KMS-11 (cell line): Measurements from ENCODE around the gene GOT1.

ENCODE experiments used
- H2AFZ ChIP-seq: fragments of 200-600 bp; sonication (generic); 2 replicates; pipeline ENCODE4 v1.6.1; 2016; ENCODE audit warnings: antibody characterized with exemption, mixed run types, low read depth
- H3K27ac ChIP-seq: fragments of 200-600 bp; sonication (generic); 2 replicates; pipeline ENCODE4 v1.6.1; 2016; ENCODE audit warnings: mild to moderate bottlenecking, mixed run types
- H3K27me3 ChIP-seq: fragments of 200-600 bp; sonication (generic); 2 replicates; pipeline ENCODE4 v1.6.1; 2017; ENCODE audit warnings: mild to moderate bottlenecking, low read depth, mixed run types, moderate library complexity; ENCODE audit not compliant: insufficient read depth
- H3K36me3 ChIP-seq: fragments of 200-600 bp; sonication (generic); 2 replicates; pipeline ENCODE4 v1.6.1; 2017; ENCODE audit warnings: mild to moderate bottlenecking, mixed run types; ENCODE audit not compliant: insufficient read depth
- H3K4me1 ChIP-seq: fragments of 200-600 bp; sonication (generic); 2 replicates; pipeline ENCODE4 v1.6.1; 2016; ENCODE audit warnings: mild to moderate bottlenecking, low read depth, mixed run types; ENCODE audit not compliant: poor library complexity, severe bottlenecking
- H3K4me2 ChIP-seq: fragments of 200-600 bp; sonication (generic); 2 replicates; pipeline ENCODE4 v1.7.0; 2016; ENCODE audit warnings: mild to moderate bottlenecking, mixed run types
- H3K4me3 ChIP-seq: fragments of 200-600 bp; sonication (generic); IDR thresholded peaks from 2 replicates; pipeline ENCODE4 v1.6.1; 2017; ENCODE audit warnings: low read depth, low read length, mixed read lengths; ENCODE audit not compliant: insufficient read depth
- H3K79me2 ChIP-seq: fragments of 200-600 bp; sonication (generic); 2 replicates; pipeline ENCODE4 v1.6.1; 2016; ENCODE audit warnings: low read depth, mixed run types; ENCODE audit not compliant: insufficient read depth
- H3K9ac ChIP-seq: fragments of 200-600 bp; sonication (generic); 2 replicates; pipeline ENCODE4 v1.6.1; 2016; ENCODE audit warnings: mild to moderate bottlenecking, mixed run types
- H4K20me1 ChIP-seq: fragments of 200-600 bp; sonication (generic); 2 replicates; pipeline ENCODE4 v1.6.1; 2016; ENCODE audit warnings: mild to moderate bottlenecking, mixed run types; ENCODE audit not compliant: insufficient read depth
- TF ChIP-seq, protein P1 (sequence below): fragments of 200-600 bp; sonication (generic); conservative IDR thresholded peaks from 2 replicates; pipeline ENCODE4 v1.6.1; 2017; ENCODE audit warnings: low read depth, mild to moderate bottlenecking, antibody characterized with exemption, low read length, moderate library complexity, mixed read lengths

GOT1 gene

DNA sequence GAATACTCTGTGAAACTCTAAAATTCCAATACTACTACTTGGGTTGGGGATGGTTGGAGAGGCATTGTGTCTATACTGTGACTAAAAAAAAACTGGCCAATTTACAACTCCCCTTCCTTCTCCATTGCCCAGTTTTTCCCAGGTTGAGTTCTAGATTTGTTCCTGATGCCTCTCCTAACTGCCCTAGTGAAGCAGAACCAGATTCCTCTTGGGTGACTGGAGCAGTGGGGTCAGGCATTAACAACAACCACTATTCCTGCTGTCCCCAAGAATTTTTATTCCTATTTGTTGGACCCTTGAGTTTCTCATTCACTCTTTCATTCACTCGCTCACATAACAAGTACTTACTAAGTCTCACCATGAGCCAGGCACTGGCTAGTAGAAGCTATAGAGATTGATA lies 5.8 kb downstream of the GOT1 start:
- no peak overlapping the region for H3K9ac ChIP-seq
- no peaks in the 10 kb centered on the region for H4K20me1 ChIP-seq
- TF ChIP-seq, protein P1, sequence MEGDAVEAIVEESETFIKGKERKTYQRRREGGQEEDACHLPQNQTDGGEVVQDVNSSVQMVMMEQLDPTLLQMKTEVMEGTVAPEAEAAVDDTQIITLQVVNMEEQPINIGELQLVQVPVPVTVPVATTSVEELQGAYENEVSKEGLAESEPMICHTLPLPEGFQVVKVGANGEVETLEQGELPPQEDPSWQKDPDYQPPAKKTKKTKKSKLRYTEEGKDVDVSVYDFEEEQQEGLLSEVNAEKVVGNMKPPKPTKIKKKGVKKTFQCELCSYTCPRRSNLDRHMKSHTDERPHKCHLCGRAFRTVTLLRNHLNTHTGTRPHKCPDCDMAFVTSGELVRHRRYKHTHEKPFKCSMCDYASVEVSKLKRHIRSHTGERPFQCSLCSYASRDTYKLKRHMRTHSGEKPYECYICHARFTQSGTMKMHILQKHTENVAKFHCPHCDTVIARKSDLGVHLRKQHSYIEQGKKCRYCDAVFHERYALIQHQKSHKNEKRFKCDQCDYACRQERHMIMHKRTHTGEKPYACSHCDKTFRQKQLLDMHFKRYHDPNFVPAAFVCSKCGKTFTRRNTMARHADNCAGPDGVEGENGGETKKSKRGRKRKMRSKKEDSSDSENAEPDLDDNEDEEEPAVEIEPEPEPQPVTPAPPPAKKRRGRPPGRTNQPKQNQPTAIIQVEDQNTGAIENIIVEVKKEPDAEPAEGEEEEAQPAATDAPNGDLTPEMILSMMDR = no peak
- H3K36me3 ChIP-seq = no peaks in the 10 kb centered on the region
- no peak overlapping the region for H3K4me3 ChIP-seq
- H3K27ac ChIP-seq = no peak overlapping the region
- no peaks in the 10 kb centered on the region for H3K27me3 ChIP-seq
- H3K4me2 ChIP-seq = no peak overlapping the region
- H2AFZ ChIP-seq = no peak overlapping the region
- H3K4me1 ChIP-seq = peaks cover 21% of the 10 kb centered on the region
- H3K79me2 ChIP-seq = peaks cover 25% of the 10 kb centered on the region

DNA sequence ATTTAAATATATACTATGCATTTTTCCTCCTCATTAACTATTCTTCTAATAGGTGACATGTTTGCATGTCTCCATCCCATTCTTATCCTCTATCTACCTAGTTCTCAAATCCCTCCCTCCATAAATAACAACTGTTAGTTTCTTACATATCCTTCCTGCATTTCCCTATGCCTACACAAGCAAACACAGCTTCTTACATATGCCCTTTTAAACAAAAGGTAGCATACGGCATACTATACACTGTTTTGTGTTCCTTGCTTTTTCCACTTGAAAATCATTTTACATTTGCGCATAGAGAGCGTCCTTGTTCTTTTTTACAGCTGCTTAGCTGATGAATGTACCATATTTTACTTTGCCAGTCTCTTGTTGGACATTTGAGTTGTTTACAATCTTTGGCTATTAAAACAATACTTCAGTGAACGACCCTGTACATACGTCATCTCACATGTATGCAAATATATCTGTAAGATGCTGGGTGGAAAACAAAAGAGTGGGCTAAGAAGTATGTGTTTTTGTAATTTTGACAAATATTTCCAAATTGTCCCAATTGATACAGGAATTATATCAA lies 7.8 kb downstream of the GOT1 start:
- H3K4me3 ChIP-seq = no peak overlapping the region
- H2AFZ ChIP-seq = no peak overlapping the region
- no peaks in the 10 kb centered on the region for H3K27me3 ChIP-seq
- H3K4me1 ChIP-seq = peaks cover 12% of the 10 kb centered on the region
- no peaks in the 10 kb centered on the region for H3K36me3 ChIP-seq
- H3K27ac ChIP-seq = no peak overlapping the region
- H3K4me2 ChIP-seq = no peak overlapping the region
- H4K20me1 ChIP-seq = no peaks in the 10 kb centered on the region
- TF ChIP-seq, protein P1 = no peak
- H3K9ac ChIP-seq = no peak overlapping the region
- H3K79me2 ChIP-seq = peaks cover 5% of the 10 kb centered on the region; the same call in 1 of the 2 replicates

DNA sequence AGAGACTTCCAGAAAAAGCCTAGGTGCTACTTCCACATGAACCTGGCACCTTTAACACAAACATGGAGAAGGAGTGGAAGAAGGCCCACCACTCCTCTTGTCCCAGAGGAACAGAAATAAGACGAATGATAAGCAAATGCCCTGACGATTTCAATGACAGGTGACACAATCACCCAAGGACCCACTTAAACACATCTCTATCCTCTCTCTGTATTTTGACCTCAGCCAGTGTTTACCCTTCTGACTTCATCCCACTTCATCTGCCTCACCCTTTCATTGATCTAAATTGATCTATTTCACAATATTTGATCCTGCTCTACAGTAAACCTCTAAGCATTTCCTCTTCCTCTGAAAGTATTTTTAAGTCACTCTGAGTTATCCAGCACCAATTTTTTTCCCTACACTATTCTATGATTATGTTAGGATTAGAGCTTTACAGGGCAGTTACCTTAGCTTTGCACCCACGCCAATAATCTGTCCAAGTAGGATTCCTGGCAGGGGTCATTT lies 9.1 kb downstream of the GOT1 start:
- Histone ChIP-seq H3K27me3 (no peaks in the 10 kb centered on the region), H3K79me2 (0 out of 2 replicates have a peak, but pooled peaks cover under 1% of the 10 kb centered on the region), H3K36me3 (no peaks in the 10 kb centered on the region), H3K9ac (no peak overlapping the region), H3K4me2 (no peak overlapping the region), H3K4me1 (peaks cover 10% of the 10 kb centered on the region), H3K4me3 (no peak overlapping the region), H4K20me1 (no peaks in the 10 kb centered on the region), H3K27ac (no peak overlapping the region), H2AFZ (no peak overlapping the region)
- TF ChIP-seq, protein P1 = no peak

DNA sequence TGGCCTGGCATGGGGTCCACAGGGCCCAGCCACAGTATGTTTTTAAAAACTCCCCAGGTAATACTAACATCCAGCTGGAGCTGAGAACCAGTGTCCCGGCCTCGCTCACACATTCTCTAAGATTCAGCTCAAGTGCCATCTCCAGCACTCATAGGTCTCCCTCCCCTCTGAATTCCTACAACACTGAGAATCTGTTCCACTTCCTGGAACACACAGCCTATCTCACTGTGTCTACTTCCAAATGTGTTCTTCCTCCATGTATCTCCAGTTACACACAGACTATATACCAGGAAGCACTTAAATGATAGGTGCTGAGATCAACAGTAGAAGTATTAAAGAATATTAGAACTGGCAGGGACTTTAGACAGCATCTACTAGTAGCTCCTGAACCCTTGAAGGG lies 10.7 kb downstream of the GOT1 start:
- no peak overlapping the region for H3K4me3 ChIP-seq
- TF ChIP-seq, protein P1 = no peak
- H3K9ac ChIP-seq = no peak overlapping the region
- no peaks in the 10 kb centered on the region for H3K79me2 ChIP-seq
- H3K4me2 ChIP-seq = no peak overlapping the region
- no peak overlapping the region for H3K27ac ChIP-seq
- H3K4me1 ChIP-seq = no peaks in the 10 kb centered on the region
- no peaks in the 10 kb centered on the region for H4K20me1 ChIP-seq
- H3K27me3 ChIP-seq = no peaks in the 10 kb centered on the region
- H3K36me3 ChIP-seq = no peaks in the 10 kb centered on the region
- H2AFZ ChIP-seq = no peak overlapping the region
